Epidermal melanocyte (primary cell): ENCODE results near the gene EVC2.
A peak's percentile ranks its signal among the peaks of the same experiment; 100 is the strongest.

Experiments used
- DNase-seq: peaks from one replicate; pipeline ENCODE4 v3.0.0; 2011; ENCODE audit warnings: low spot score; ENCODE audit not compliant: insufficient read length

Gene EVC2

GRCh38 chr4:5686338-5686737, 22.0 kb downstream of the EVC2 start:
- DNase-seq = no peak

- no peak for DNase-seq
These were observed 23.1 kb downstream of the EVC2 start for GRCh38 chr4:5685296-5685695.

GRCh38 chr4:5683566-5683965, 24.8 kb downstream of the EVC2 start:
- no peak for DNase-seq

GRCh38 chr4:5678977-5679376, 29.4 kb downstream of the EVC2 start:
- DNase-seq = no peak

- DNase-seq = no peak
These were observed 31.6 kb downstream of the EVC2 start for GRCh38 chr4:5676763-5677162.

- no peak for DNase-seq
These were observed 41.6 kb downstream of the EVC2 start for GRCh38 chr4:5666741-5667140.

- no peak for DNase-seq
These were observed 43.6 kb downstream of the EVC2 start for GRCh38 chr4:5664778-5665177.

- no peak for DNase-seq
These were observed 45.8 kb downstream of the EVC2 start for GRCh38 chr4:5662555-5662954.

GRCh38 chr4:5661237-5661636, 47.1 kb downstream of the EVC2 start:
- DNase-seq = no peak

GRCh38 chr4:5660185-5660584, 48.2 kb downstream of the EVC2 start:
- no peak for DNase-seq

- no peak for DNase-seq
These were observed 49.4 kb downstream of the EVC2 start for GRCh38 chr4:5658974-5659373.

- no peak for DNase-seq
These were observed 51.9 kb downstream of the EVC2 start for GRCh38 chr4:5656415-5656814.

GRCh38 chr4:5654791-5655190, 53.6 kb downstream of the EVC2 start:
- no peak for DNase-seq

- no peak for DNase-seq
These were observed 57.3 kb downstream of the EVC2 start for GRCh38 chr4:5651089-5651488.

GRCh38 chr4:5650040-5650439, 58.3 kb downstream of the EVC2 start:
- no peak for DNase-seq

GRCh38 chr4:5647351-5647750, 61.0 kb downstream of the EVC2 start:
- peak; percentile 53 for DNase-seq

GRCh38 chr4:5640096-5640495, 68.3 kb downstream of the EVC2 start:
- no peak for DNase-seq

GRCh38 chr4:5639556-5639955, 68.8 kb downstream of the EVC2 start:
- DNase-seq = no peak

- DNase-seq = no peak
These were observed 69.4 kb downstream of the EVC2 start for GRCh38 chr4:5638976-5639375.

- DNase-seq = no peak
These were observed 70.0 kb downstream of the EVC2 start for GRCh38 chr4:5638316-5638715.

- DNase-seq = no peak
These were observed 71.3 kb downstream of the EVC2 start for GRCh38 chr4:5636766-5637670.

GRCh38 chr4:5635826-5636195, 72.5 kb downstream of the EVC2 start:
- DNase-seq = no peak

- DNase-seq = no peak
These were observed 75.8 kb downstream of the EVC2 start for GRCh38 chr4:5632571-5632970.

GRCh38 chr4:5632066-5632440, 76.3 kb downstream of the EVC2 start:
- DNase-seq = no peak
